OCI-LY3 (cell line): ENCODE measurements around the gene DRC1.

ENCODE experiments used
- CTCF ChIP-seq: fragments of 200-600, 300-600 bp; sonication (generic); IDR thresholded peaks from 2 replicates; pipeline ENCODE4 v1.5.1; 2014; ENCODE audit warnings: antibody characterized with exemption, low read length, low read depth
- EZH2phosphoT487 ChIP-seq: fragments of 200-600 bp; shearing (Covaris generic); IDR thresholded peaks from 2 replicates; pipeline ENCODE4 v1.6.1; 2018; ENCODE audit warnings: antibody characterized with exemption, mixed run types, low read depth

DNA sequence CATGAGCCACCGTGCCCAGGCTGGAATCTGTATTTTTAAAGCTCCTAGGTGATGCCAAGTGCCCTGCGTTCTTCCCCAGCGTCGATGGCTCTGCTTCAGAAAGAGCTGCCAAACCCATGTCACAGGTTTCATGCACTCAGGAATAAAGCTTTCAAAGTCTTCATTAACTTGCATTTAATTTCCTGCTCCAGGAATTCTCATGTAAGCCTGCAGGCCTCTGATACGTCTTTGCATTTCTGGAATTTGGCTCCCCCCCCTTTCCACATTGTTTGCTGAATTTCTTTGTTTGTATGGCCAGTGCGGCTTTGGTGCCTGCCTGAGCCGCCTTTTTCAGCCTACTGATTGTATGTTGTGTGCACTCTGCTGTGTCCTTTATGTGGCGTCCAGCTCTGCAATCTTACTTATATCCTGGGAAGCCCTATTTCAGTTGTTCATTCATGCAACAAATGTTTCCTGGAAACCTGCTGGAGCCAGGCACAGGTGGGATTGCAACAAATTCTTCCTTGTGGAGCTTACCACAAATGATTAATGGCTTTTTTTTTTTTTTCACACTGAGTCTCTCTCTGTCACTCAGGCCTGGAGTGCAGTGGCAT is 94.1 kb downstream of the DRC1 start:
- TF ChIP-seq CTCF (no peak), EZH2phosphoT487 (no peak)
